Gastrocnemius medialis (tissue), 4 donors: ENCODE results near the gene ADAMTS18. TPM values are rescaled to one million over a fixed set of nuclear protein-coding genes. Genes with fewer than 3 reads are reported as not detected.

Source experiments
- ATAC-seq, 2 donors: fragments of 150-250 bp; one replicate each; pipeline ENCODE4 v1.9.1; 2016
- DNase-seq, 2 donors: peaks; one replicate each; pipeline ENCODE4 v3.0.0-alpha.2; 2019
- H3K27ac ChIP-seq, 4 donors: fragments of 200-600 bp; sonication (generic); 1 replicate in 1 of 4; 2 replicates in 3 of 4; pipeline ENCODE4 v1.5.1; 2016 to 2018; ENCODE audit warnings: mild to moderate bottlenecking in 2 of 4, moderate library complexity in 1 of 4
- H3K27me3 ChIP-seq, 3 donors: fragments of 200-600 bp; sonication (generic) in 2 of 3; 1 replicate in 1 of 3; 2 replicates in 2 of 3; pipeline versions ENCODE4 v1.5.1 to v1.6.0; 2016 to 2019; ENCODE audit warnings: mild to moderate bottlenecking in 1 of 3, moderate library complexity in 1 of 3
- H3K36me3 ChIP-seq, 2 donors: fragments of 200-600 bp; sonication (generic) in 1 of 2; one replicate each; pipeline ENCODE4 v1.5.1; 2017 to 2018
- H3K4me1 ChIP-seq, 2 donors: fragments of 200-600 bp; sonication (generic) in 1 of 2; one replicate each; pipeline ENCODE4 v1.5.1; 2016 to 2017; ENCODE audit warnings: mild to moderate bottlenecking in 2 of 2
- H3K4me3 ChIP-seq, 4 donors: fragments of 200-600 bp; sonication (generic) in 3 of 4; 1 replicate in 1 of 4; 2 replicates in 3 of 4; pipeline ENCODE4 v1.5.1; 2016 to 2019; ENCODE audit warnings: mild to moderate bottlenecking in 2 of 4
- H3K9me3 ChIP-seq, 3 donors: fragments of 200-600 bp; sonication (generic) in 2 of 3; 1 replicate in 1 of 3; 2 replicates in 2 of 3; pipeline ENCODE4 v1.5.1; 2016 to 2019
- POLR2A ChIP-seq, 2 donors: fragments of 450-650 bp; IDR thresholded peaks; one replicate each; pipeline ENCODE4 v1.6.1; 2017; ENCODE audit warnings: antibody characterized with exemption in 2 of 2, mild to moderate bottlenecking in 2 of 2, moderate library complexity in 2 of 2
- in situ Hi-C, 4 donors: fragments of 200-750 bp; cut with MboI; loops; one replicate each; pipeline versions ENCODE4 v1.15.0 to v1.8.0; 2017; ENCODE audit warnings: low sequenced_read_pairs in 4 of 4
- intact Hi-C: fragments of 100-400 bp; cut with DNase I; formaldehyde crosslinking; loops from one replicate; pipeline ENCODE4 v1.15.1; 2023; ENCODE audit warnings: low total_unique reads
- total RNA-seq, 4 donors: library from RNA; depleted of rRNA; stranded (reverse); fragments of >200 nt; gene quantifications; one replicate each; pipeline versions ENCODE4 v1.1.0 to v1.2.3, GENCODE V29; 2016
- TF ChIP-seq, protein P1 (sequence below), 5 experiments: fragments of 450-650 bp in 3 of 5; fragments of 200-600 bp in 2 of 5; sonication (generic) in 2 of 5; IDR thresholded peaks in 4 of 5; conservative IDR thresholded peaks in 1 of 5; 1 replicate in 4 of 5; 2 replicates in 1 of 5; pipeline ENCODE4 v1.5.1; 2016 to 2019; ENCODE audit warnings: antibody characterized with exemption in 5 of 5, mild to moderate bottlenecking in 3 of 5, moderate library complexity in 3 of 5

ADAMTS18 gene
- total RNA-seq, 4 donors from 2014 or later = 0.82 TPM; not detected in 3

DNA sequence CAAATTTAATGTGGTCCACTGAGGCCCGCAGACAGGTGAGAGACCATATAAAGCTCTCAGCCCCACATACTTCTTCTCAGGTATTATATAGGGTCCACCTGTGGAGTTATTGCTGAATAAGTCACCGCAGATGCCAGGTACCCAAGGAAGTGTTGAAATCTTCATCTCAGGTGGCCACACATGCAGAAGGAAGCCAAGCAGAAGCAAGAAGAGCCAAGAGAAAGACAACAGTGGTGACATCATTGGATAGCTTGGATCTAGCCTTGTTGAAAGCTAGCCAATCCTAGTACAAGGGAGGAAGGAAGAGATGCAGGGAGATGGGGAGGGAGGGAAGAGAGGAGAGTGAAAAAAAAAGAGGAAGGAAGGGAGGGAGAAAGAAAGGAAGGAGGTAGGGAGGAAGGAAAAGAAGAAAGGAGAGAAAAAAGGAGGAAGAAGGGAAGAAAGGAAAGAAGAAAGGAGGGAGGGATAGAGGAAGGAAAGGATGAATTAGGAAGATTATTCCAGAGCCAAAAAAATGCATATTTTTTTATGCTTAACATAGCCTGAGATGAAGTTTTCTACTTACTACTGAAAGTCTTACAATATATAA lies 12.5 kb downstream of the ADAMTS18 start:
- H3K4me1 ChIP-seq = no peaks in the 10 kb centered on the region
- TF ChIP-seq POLR2A (IDR thresholded peaks at IDR 0.05) = no peak
- TF ChIP-seq, protein P1, sequence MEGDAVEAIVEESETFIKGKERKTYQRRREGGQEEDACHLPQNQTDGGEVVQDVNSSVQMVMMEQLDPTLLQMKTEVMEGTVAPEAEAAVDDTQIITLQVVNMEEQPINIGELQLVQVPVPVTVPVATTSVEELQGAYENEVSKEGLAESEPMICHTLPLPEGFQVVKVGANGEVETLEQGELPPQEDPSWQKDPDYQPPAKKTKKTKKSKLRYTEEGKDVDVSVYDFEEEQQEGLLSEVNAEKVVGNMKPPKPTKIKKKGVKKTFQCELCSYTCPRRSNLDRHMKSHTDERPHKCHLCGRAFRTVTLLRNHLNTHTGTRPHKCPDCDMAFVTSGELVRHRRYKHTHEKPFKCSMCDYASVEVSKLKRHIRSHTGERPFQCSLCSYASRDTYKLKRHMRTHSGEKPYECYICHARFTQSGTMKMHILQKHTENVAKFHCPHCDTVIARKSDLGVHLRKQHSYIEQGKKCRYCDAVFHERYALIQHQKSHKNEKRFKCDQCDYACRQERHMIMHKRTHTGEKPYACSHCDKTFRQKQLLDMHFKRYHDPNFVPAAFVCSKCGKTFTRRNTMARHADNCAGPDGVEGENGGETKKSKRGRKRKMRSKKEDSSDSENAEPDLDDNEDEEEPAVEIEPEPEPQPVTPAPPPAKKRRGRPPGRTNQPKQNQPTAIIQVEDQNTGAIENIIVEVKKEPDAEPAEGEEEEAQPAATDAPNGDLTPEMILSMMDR (IDR thresholded peaks at IDR 0.05 in 4 of 5, conservative IDR thresholded peaks at IDR 0.05 in 1 of 5) = no peak
- H3K4me3 ChIP-seq = no peak overlapping the region
- H3K9me3 ChIP-seq = no peaks in the 10 kb centered on the region
- no peak for ATAC-seq
- DNase-seq = no peak
- intact Hi-C loops (no loop called here), in situ Hi-C loops (no loop called here)
- no peak overlapping the region for H3K27ac ChIP-seq
- H3K36me3 ChIP-seq = no peaks in the 10 kb centered on the region
- H3K27me3 ChIP-seq = no peaks in the 10 kb centered on the region

DNA sequence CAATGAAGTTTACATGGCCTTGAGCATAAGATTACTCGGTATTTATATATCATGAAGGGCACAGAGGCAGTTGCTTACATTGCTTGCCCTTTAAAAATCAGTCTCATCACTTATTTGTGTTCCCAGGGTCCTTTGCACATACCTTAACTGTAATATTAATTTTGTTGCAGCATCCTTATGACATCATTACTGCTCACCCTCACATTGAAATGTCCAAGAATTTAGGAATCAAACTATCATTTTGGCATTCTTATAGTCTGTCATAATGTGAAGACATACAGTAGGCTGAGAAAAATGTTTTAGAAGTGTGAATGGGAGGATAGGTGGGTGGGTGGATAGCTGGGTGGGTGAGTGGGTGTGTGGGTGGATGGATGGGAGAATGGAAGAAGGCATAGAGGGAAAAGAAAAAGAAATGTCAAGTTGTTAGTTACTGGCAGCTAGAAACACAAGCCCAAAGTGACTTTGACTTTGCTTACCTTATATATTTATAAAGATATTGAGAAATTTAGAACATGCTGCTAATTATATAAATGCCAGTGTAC lies 17.8 kb downstream of the ADAMTS18 start:
- Histone ChIP-seq H3K4me1 (no peaks in the 10 kb centered on the region), H3K27ac (no peak overlapping the region), H3K9me3 (no peaks in the 10 kb centered on the region), H3K27me3 (no peaks in the 10 kb centered on the region), H3K4me3 (no peak overlapping the region), H3K36me3 (no peaks in the 10 kb centered on the region)
- TF ChIP-seq, protein P1 (IDR thresholded peaks at IDR 0.05 in 4 of 5, conservative IDR thresholded peaks at IDR 0.05 in 1 of 5) = no peak
- no peak for TF ChIP-seq POLR2A (IDR thresholded peaks at IDR 0.05)
- in situ Hi-C loops (no loop called here), intact Hi-C loops (no loop called here)
- ATAC-seq (no peak), DNase-seq (no peak)

DNA sequence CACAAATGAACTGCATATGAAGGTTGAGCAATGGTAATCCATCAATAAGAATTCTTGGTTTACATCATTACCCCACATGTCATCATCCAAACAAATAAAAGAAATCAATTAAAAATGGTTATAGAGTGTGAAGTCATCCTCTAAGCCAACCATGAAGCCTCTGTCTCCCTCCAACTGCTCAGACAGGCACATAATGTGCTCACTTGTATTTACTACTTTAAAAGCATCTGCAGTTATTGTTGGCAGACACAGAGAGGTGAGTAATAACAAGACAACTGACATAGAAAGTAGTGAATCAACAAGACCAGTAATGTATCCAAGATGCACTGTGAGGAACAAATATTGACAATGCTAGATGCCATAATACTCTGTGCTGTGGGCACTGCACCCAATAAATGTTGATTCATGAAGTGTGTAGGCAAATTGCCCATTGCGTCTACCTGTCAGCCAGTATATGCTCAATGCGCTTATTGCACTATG lies 20.0 kb downstream of the ADAMTS18 start:
- DNase-seq (no peak), ATAC-seq (no peak)
- Histone ChIP-seq H3K36me3 (no peaks in the 10 kb centered on the region), H3K27me3 (no peaks in the 10 kb centered on the region), H3K9me3 (no peaks in the 10 kb centered on the region), H3K4me1 (no peaks in the 10 kb centered on the region), H3K4me3 (no peak overlapping the region), H3K27ac (no peak overlapping the region)
- in situ Hi-C loops = no loop called here
- intact Hi-C loops = no loop called here
- TF ChIP-seq POLR2A (IDR thresholded peaks at IDR 0.05) = no peak
- TF ChIP-seq, protein P1 (IDR thresholded peaks at IDR 0.05 in 4 of 5, conservative IDR thresholded peaks at IDR 0.05 in 1 of 5) = no peak

DNA sequence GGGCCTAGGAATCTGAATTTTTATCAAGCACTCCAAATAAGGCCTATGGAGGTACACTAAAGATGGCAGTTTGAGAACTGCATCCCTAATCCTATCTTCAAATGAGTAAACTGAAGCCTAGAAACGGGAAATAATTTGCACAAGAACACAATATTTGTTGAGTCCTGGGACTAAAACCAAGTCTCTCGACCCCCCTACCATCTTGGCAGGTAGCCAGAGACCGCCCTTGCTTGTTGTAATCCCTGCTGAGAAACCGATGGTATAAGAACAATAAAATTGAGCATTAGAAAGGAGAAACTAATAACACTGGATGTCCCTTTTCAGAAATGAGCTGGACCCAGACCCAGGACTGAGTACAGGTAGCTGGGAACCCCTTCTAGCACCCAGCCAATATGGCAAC lies 24.4 kb downstream of the ADAMTS18 start:
- ATAC-seq = no peak
- H3K9me3 ChIP-seq = no peaks in the 10 kb centered on the region
- no peaks in the 10 kb centered on the region for H3K36me3 ChIP-seq
- no peak for TF ChIP-seq POLR2A (IDR thresholded peaks at IDR 0.05)
- TF ChIP-seq, protein P1 (IDR thresholded peaks at IDR 0.05 in 4 of 5, conservative IDR thresholded peaks at IDR 0.05 in 1 of 5) = no peak
- intact Hi-C loops = no loop called here
- no peak overlapping the region for H3K27ac ChIP-seq
- no peak for DNase-seq
- no peaks in the 10 kb centered on the region for H3K27me3 ChIP-seq
- no peak overlapping the region for H3K4me3 ChIP-seq
- in situ Hi-C loops = no loop called here
- H3K4me1 ChIP-seq = no peaks in the 10 kb centered on the region
